Measurements from ENCODE around the gene SUPT3H. TPM values are rescaled to one million over a fixed set of nuclear protein-coding genes. Genes with fewer than 3 reads are reported as not detected.

The SUPT3H gene
- total RNA-seq, 1 donor: 4.7 TPM

DNA sequence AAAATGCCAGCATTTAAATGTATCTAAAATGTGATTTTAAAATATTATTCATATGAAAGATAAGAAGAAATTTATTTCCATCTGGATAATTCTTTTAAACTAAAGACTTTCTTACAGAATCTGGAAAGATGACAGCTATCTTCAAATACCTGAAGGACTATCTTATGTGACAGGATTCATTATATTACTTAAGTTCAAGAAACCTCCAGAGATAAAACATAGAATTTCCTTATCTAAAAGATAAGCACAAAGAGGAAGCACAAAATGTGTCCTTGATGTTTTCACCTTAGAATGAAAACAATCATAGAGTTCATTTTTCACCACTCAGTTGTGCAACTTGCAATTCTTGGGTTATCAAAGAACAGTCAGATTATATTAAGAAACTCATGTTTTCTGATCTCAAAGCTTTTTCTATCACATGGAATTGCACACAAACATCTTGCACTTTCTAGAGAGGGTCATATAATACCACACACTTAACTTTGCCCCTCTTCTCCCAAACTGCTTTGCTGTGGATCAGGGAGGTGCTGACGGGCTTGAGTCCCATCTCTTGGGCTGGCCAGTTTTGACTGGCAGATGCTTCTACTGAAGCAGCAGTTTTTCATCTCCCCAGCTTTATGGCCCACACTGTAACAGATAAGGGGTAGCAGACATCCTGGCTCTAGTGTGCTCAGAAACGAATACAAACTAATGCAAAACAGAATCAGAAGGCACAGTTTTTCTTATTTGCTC lies 522.9 kb downstream of the SUPT3H start:
- Histone ChIP-seq H3K9me3 (ENCODE audit: low read depth, low read length) (no peaks in the 10 kb centered on the region), H2AFZ (ENCODE audit: low read length) (no peak overlapping the region), H3K36me3 (ENCODE audit: insufficient read depth, low read length) (no peaks in the 10 kb centered on the region)

DNA sequence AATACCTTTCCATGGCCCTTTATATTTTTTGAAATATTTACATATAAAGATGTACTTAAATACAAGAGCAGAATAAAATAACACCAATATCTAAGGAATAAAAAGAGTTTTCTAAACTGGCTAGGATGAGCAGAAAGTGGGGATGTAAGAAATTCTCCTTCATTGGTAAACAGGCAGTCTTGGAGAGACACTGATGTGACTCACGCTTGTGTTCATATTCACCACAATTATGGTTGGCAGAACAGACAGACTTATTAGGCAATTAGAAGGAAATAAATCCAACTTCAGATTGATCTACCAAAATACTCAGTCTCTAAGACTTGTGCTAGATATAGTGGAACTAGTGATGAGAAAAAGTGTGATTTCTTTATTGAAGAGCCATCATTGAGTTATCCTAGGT lies 526.6 kb downstream of the SUPT3H start:
- Histone ChIP-seq H3K4me2 (ENCODE audit: insufficient read depth, low read length) (no peak overlapping the region), H4K20me1 (ENCODE audit: insufficient read depth, low read length) (no peaks in the 10 kb centered on the region), H2AFZ (ENCODE audit: low read length) (no peak overlapping the region), H3K27ac (ENCODE audit: low read depth, low read length) (no peak overlapping the region), H3K36me3 (ENCODE audit: insufficient read depth, low read length) (no peaks in the 10 kb centered on the region), H3K4me3 (ENCODE audit: insufficient read depth, low read length) (no peak overlapping the region), H3K27me3 (ENCODE audit: insufficient read depth, low read length) (no peaks in the 10 kb centered on the region), H3K9me3 (ENCODE audit: low read depth, low read length) (no peaks in the 10 kb centered on the region), H3K79me2 (ENCODE audit: insufficient read depth, low read length) (no peaks in the 10 kb centered on the region), H3K4me1 (ENCODE audit: insufficient read depth, low read length) (peaks cover 21% of the 10 kb centered on the region)
- TF ChIP-seq, protein P1, sequence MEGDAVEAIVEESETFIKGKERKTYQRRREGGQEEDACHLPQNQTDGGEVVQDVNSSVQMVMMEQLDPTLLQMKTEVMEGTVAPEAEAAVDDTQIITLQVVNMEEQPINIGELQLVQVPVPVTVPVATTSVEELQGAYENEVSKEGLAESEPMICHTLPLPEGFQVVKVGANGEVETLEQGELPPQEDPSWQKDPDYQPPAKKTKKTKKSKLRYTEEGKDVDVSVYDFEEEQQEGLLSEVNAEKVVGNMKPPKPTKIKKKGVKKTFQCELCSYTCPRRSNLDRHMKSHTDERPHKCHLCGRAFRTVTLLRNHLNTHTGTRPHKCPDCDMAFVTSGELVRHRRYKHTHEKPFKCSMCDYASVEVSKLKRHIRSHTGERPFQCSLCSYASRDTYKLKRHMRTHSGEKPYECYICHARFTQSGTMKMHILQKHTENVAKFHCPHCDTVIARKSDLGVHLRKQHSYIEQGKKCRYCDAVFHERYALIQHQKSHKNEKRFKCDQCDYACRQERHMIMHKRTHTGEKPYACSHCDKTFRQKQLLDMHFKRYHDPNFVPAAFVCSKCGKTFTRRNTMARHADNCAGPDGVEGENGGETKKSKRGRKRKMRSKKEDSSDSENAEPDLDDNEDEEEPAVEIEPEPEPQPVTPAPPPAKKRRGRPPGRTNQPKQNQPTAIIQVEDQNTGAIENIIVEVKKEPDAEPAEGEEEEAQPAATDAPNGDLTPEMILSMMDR (IDR thresholded peaks at IDR 0.05; ENCODE audit: extremely low read depth, low read depth, low read length): no peak
- DNase-seq (ENCODE audit: insufficient read length, low spot score, missing footprints): peak; percentile 37

More for the DNA sequence above, 522.9 kb downstream of the SUPT3H start:
- H3K27me3 ChIP-seq (ENCODE audit: insufficient read depth, low read length): no peaks in the 10 kb centered on the region
- TF ChIP-seq, protein P1 (IDR thresholded peaks at IDR 0.05; ENCODE audit: extremely low read depth, low read depth, low read length): no peak
- no peak overlapping the region for H3K4me3 ChIP-seq (ENCODE audit: insufficient read depth, low read length)
- H4K20me1 ChIP-seq (ENCODE audit: insufficient read depth, low read length): no peaks in the 10 kb centered on the region
- no peak for DNase-seq (ENCODE audit: insufficient read length, low spot score, missing footprints)
- H3K4me2 ChIP-seq (ENCODE audit: insufficient read depth, low read length): no peak overlapping the region
- H3K27ac ChIP-seq (ENCODE audit: low read depth, low read length): no peak overlapping the region
- H3K79me2 ChIP-seq (ENCODE audit: insufficient read depth, low read length): no peaks in the 10 kb centered on the region
- H3K4me1 ChIP-seq (ENCODE audit: insufficient read depth, low read length): peaks cover 25% of the 10 kb centered on the region

DNA sequence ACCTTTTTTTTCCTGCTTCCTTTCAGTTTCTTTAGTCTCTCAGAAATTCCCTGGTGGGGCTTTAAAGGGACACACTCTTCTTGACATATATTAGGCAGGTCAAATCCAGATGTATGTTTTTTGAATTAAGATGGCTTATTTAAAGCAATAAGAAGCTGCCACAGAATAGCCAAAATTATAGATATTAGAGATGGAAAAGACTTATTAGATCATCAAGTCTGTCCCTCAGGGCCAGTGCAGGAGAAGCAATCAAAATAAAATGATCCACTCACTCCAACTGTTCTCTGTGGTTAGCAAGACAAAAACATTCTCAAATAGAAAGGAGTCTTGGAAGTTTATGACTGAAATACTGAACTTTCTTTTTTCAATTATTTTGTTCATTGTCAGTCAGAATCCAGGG lies 527.4 kb downstream of the SUPT3H start:
- Histone ChIP-seq H3K4me1 (ENCODE audit: insufficient read depth, low read length) (peaks cover 13% of the 10 kb centered on the region), H2AFZ (ENCODE audit: low read length) (no peak overlapping the region), H3K27ac (ENCODE audit: low read depth, low read length) (no peak overlapping the region), H4K20me1 (ENCODE audit: insufficient read depth, low read length) (no peaks in the 10 kb centered on the region), H3K79me2 (ENCODE audit: insufficient read depth, low read length) (no peaks in the 10 kb centered on the region), H3K4me3 (ENCODE audit: insufficient read depth, low read length) (no peak overlapping the region), H3K4me2 (ENCODE audit: insufficient read depth, low read length) (no peak overlapping the region), H3K36me3 (ENCODE audit: insufficient read depth, low read length) (no peaks in the 10 kb centered on the region), H3K9me3 (ENCODE audit: low read depth, low read length) (no peaks in the 10 kb centered on the region), H3K27me3 (ENCODE audit: insufficient read depth, low read length) (no peaks in the 10 kb centered on the region)
- TF ChIP-seq, protein P1 (IDR thresholded peaks at IDR 0.05; ENCODE audit: extremely low read depth, low read depth, low read length): no peak
- DNase-seq (ENCODE audit: insufficient read length, low spot score, missing footprints): peak; percentile 32

DNA sequence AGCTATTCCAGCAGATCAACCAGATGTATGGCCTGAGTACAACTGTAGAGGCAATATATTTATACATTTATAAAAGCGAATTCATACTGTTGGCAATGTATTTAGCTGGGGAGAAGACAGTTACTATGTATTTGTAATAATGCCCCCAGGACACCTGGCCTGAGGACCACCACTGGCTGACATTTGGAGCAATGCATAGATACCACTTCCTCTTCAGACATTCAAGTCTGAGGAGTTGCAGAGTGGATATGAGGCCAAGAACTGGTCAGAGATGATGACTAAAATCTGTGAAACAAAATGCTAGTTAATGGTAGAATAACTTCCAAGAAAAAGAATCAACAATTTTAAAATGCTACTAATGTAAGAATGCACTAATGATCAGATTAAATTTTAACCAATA lies 527.9 kb downstream of the SUPT3H start:
- H3K9me3 ChIP-seq (ENCODE audit: low read depth, low read length): no peaks in the 10 kb centered on the region
- no peaks in the 10 kb centered on the region for H3K36me3 ChIP-seq (ENCODE audit: insufficient read depth, low read length)
- H3K27ac ChIP-seq (ENCODE audit: low read depth, low read length): no peak overlapping the region
- TF ChIP-seq, protein P1 (IDR thresholded peaks at IDR 0.05; ENCODE audit: extremely low read depth, low read depth, low read length): no peak
- H4K20me1 ChIP-seq (ENCODE audit: insufficient read depth, low read length): no peaks in the 10 kb centered on the region
- no peaks in the 10 kb centered on the region for H3K27me3 ChIP-seq (ENCODE audit: insufficient read depth, low read length)
- no peaks in the 10 kb centered on the region for H3K79me2 ChIP-seq (ENCODE audit: insufficient read depth, low read length)
- H3K4me2 ChIP-seq (ENCODE audit: insufficient read depth, low read length): no peak overlapping the region
- DNase-seq (ENCODE audit: insufficient read length, low spot score, missing footprints): peak; percentile 59
- H3K4me3 ChIP-seq (ENCODE audit: insufficient read depth, low read length): no peak overlapping the region
- H3K4me1 ChIP-seq (ENCODE audit: insufficient read depth, low read length): peaks cover 13% of the 10 kb centered on the region
- H2AFZ ChIP-seq (ENCODE audit: low read length): no peak overlapping the region

Measured in osteoblast (primary cell).